GM18508 (cell line): ENCODE results near the gene PLXNA2.

Experiments used
- ATAC-seq: cut with Tn5 transposase; IDR thresholded peaks from one replicate; pipeline ENCODE4 v1.9.1; 2021; ENCODE audit warnings: moderate number of reproducible peaks; ENCODE audit not compliant: insufficient read depth, unreplicated experiment

The PLXNA2 gene

GRCh38 chr1:208106218-208106617 lies 138.0 kb downstream of the PLXNA2 start:
- ATAC-seq = no peak

GRCh38 chr1:208105756-208106155 lies 138.4 kb downstream of the PLXNA2 start:
- ATAC-seq = no peak

- ATAC-seq = no peak
These were observed 140.3 kb downstream of the PLXNA2 start for GRCh38 chr1:208103597-208104513.

GRCh38 chr1:208101661-208102431 lies 142.3 kb downstream of the PLXNA2 start:
- ATAC-seq = no peak

DNA sequence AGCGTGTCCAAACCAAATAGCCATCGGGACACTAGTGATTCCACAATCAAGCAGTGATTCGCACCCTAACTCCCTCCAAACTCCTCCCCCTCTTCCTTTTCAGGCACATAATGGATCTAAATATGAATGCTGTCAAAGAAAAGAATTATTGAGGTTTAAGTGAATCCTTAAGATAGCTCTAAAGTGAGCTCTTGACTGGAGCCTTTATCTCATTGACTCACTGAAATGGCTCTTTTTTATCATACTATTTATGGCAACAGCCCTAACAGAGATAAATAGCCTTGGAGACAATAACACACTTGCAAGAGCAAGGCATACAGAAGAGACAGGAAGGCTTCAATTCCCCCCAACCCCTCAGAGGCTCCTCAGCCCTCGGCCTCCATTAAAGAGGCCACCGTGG lies 143.3 kb downstream of the PLXNA2 start:
- ATAC-seq = no peak

DNA sequence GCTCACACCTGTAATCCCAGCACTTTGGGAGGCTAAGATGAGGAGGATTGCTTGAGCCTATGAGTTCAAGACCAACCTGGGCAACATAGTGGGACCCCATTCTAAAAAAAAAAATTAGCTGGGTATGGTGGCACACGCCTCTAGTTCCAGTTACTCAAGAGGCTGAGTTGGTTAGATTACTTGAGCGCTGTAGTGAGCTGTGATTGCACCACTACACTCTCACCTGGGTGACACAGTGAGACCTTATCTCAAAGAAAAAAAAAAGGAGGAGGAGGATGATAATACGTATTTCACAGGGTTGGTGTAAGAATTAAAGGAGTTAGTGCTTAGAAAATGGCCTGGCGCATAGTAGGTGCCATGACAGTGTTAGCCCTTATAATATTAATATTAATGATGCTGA lies 144.1 kb downstream of the PLXNA2 start:
- ATAC-seq = no peak

DNA sequence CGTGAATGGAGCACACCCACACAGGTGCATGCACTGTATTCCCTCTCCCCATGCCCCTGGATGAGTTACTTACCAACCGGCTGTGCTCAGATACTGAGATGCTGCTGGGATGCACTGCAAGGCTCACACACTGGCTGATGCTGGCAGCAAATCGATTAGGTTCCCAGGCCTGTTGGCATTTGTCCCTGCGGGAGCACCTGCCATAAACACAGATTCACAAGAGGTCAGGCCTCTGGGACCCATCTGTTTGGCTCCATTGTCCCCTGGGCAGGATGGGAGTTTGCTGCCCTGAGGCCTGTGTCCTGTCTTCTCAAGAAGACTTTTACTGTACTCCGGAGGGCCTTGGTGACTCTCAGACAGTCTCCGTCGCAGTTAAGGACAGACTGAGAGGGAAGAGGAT lies 145.4 kb downstream of the PLXNA2 start:
- ATAC-seq = no peak

DNA sequence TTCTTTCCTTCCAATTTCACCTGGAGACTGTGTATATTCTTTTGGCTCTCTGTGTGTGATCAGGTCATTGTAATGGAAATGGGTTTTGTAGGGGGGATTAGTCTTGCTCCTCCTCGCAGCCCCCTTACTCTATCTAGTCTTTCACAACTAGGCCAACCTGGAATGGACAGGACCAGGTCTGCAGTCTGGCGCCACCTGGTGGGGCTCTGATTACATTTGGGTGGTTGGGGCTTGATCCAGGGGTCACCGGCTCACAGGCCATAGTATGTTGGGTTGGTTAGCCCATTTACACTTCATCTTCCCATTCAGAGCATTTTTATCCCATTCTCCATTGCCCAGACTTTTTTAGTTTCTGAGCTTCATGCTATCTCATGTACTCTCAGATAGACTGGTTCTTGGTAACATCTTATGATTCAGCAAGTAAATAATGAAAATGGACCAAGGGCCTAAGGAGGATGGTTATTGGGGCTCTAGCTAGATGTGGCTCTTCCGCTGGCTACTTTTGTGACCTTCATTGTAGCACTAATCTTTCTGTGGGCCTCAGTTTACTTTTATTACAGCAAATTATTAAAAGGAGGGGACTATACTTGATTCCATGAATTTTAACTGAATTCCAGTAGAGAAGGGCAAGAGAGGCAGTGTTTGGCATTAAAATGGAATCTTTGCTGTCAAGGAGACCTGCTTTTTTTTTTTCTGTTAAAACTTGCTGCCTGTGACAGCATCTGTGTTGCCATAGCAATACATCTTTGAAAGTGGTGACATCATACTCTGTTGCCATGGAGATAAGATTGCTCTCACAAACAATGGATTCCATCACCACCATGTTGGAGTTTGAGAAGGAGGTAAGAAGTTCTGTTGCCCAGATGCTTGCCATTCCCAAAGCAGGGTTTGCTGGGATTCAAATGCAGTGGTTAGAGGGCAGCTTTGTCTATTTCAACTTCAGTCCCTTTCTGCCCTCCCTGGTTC lies 150.1 kb downstream of the PLXNA2 start:
- ATAC-seq = no peak

GRCh38 chr1:208093046-208093445 lies 151.1 kb downstream of the PLXNA2 start:
- ATAC-seq = no peak

- no peak for ATAC-seq
These were observed 153.5 kb downstream of the PLXNA2 start for GRCh38 chr1:208090388-208091301.

- no peak for ATAC-seq
These were observed 154.3 kb downstream of the PLXNA2 start for GRCh38 chr1:208089761-208090370.

GRCh38 chr1:208089149-208089548 lies 155.0 kb downstream of the PLXNA2 start:
- ATAC-seq = no peak

- ATAC-seq = no peak
These were observed 155.9 kb downstream of the PLXNA2 start for GRCh38 chr1:208088319-208088718.

GRCh38 chr1:208085655-208086515 lies 158.3 kb downstream of the PLXNA2 start:
- ATAC-seq = no peak

GRCh38 chr1:208084764-208085163 lies 159.4 kb downstream of the PLXNA2 start:
- ATAC-seq = no peak

DNA sequence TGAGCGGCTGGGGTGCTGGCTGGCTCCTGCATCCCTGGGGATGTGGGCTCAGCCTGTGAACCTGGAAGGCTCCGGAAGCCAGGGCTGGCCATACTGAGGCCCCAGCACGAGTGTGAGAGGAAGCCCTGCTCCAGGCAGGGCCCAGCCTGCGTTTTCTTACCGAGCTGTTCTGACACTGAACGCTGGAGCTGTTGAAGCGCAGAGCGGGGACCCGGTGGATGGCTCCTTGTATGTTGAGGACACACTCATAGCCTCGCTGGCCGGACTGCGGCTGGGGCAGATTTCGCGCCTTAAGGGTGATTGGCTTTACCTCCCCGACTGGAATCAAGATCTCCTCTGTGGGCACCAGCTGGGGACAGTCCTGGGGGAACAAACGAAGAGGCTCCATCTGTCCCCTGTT lies 160.0 kb downstream of the PLXNA2 start:
- no peak for ATAC-seq

- ATAC-seq = no peak
These were observed 160.5 kb downstream of the PLXNA2 start for GRCh38 chr1:208083715-208084085.
